ENCODE data around the gene SLIT2. TPM values are rescaled to one million over a fixed set of nuclear protein-coding genes. Genes with fewer than 3 reads are reported as not detected.

Gene SLIT2
- total RNA-seq, 1 donor from 2014 or later: 45.6 TPM

DNA sequence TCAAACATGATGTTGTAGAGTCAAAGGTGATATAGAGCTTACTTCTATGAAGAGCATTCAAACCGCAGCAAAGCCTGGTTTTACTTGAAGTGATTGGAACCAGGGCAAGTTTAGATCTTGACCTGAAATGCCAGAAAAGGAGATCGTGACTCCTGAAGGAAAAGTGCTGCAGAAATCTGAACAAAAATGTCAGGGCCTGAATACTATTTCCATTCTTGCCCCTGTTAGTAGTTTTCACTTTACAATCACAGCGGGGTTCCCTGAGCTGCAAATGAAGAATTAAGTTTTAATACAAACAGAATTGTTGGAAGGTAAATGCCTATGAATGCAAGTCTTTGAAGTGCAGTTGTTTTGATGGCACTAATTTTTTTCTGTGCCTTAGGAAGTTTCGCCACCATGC, 4.1 kb downstream of the SLIT2 start:
- Mint-ChIP-seq H3K4me3 (ENCODE audit: unreplicated experiment) (peak overlapping the region; percentile 97), H3K27ac (ENCODE audit: unreplicated experiment) (peak overlapping the region; percentile 94), H3K4me1 (ENCODE audit: unreplicated experiment) (peaks cover 60% of the 10 kb centered on the region), H3K9me3 (ENCODE audit: unreplicated experiment) (no peaks in the 10 kb centered on the region), H3K27me3 (ENCODE audit: unreplicated experiment) (no peaks in the 10 kb centered on the region), H3K36me3 (ENCODE audit: unreplicated experiment) (peaks cover 2% of the 10 kb centered on the region)
- no peak for DNase-seq (ENCODE audit: extremely low spot score, unreplicated experiment)
- TF ChIP-seq, protein P1, sequence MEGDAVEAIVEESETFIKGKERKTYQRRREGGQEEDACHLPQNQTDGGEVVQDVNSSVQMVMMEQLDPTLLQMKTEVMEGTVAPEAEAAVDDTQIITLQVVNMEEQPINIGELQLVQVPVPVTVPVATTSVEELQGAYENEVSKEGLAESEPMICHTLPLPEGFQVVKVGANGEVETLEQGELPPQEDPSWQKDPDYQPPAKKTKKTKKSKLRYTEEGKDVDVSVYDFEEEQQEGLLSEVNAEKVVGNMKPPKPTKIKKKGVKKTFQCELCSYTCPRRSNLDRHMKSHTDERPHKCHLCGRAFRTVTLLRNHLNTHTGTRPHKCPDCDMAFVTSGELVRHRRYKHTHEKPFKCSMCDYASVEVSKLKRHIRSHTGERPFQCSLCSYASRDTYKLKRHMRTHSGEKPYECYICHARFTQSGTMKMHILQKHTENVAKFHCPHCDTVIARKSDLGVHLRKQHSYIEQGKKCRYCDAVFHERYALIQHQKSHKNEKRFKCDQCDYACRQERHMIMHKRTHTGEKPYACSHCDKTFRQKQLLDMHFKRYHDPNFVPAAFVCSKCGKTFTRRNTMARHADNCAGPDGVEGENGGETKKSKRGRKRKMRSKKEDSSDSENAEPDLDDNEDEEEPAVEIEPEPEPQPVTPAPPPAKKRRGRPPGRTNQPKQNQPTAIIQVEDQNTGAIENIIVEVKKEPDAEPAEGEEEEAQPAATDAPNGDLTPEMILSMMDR (IDR thresholded peaks at IDR 0.05): no peak

DNA sequence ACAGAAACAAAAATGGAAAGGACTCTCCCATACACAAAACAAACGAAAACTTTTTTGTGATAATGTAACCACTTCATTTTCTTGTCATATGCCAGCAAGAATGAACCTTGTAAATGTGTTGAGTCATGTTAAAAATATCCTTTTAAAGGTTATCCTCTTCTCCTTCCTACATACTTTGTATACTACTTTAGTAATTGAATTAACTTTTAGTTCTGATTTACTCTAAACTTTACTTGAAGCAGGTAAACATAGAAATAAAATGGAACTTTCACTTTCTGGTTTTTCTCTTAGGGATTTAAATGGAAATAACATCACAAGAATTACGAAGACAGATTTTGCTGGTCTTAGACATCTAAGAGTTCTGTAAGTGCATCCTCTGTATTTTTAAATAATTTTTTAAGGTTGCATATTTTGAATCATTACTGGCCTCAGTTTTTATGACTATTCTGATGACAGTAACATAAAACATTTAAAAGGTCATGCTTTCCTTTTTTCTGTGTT, 4.7 kb downstream of the SLIT2 start:
- Mint-ChIP-seq H3K36me3 (ENCODE audit: unreplicated experiment) (peaks cover 2% of the 10 kb centered on the region), H3K27ac (ENCODE audit: unreplicated experiment) (peak overlapping the region; percentile 94), H3K27me3 (ENCODE audit: unreplicated experiment) (no peaks in the 10 kb centered on the region), H3K4me3 (ENCODE audit: unreplicated experiment) (peak overlapping the region; percentile 97), H3K9me3 (ENCODE audit: unreplicated experiment) (no peaks in the 10 kb centered on the region), H3K4me1 (ENCODE audit: unreplicated experiment) (peaks cover 60% of the 10 kb centered on the region)
- DNase-seq (ENCODE audit: extremely low spot score, unreplicated experiment): no peak
- TF ChIP-seq, protein P1 (IDR thresholded peaks at IDR 0.05): no peak

DNA sequence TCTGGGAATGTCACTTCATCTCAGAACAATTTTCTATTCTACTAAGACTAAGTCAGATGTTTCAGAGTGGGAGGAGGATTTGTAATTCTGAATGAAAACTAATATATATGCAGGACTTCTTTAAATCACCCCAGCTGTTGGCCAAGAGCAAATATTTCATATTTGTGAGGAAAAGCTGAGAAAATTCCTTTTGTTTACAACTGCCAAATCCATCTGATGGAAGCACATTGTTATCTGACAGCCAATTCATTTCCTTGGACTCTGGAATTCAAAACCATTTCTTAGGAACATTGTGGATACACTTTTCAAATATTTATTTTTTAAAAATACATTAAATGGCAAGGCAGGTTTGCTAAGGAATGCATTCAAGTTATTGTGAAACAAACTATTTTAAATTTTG, 8.0 kb downstream of the SLIT2 start:
- H3K36me3 Mint-ChIP-seq (ENCODE audit: unreplicated experiment): peaks cover 10% of the 10 kb centered on the region
- no peak for DNase-seq (ENCODE audit: extremely low spot score, unreplicated experiment)
- H3K9me3 Mint-ChIP-seq (ENCODE audit: unreplicated experiment): no peaks in the 10 kb centered on the region
- H3K27me3 Mint-ChIP-seq (ENCODE audit: unreplicated experiment): no peaks in the 10 kb centered on the region
- H3K27ac Mint-ChIP-seq (ENCODE audit: unreplicated experiment): peak overlapping the region; percentile 73
- peak overlapping the region; percentile 2 for H3K4me3 Mint-ChIP-seq (ENCODE audit: unreplicated experiment)
- TF ChIP-seq, protein P1 (IDR thresholded peaks at IDR 0.05): no peak
- peaks cover 69% of the 10 kb centered on the region for H3K4me1 Mint-ChIP-seq (ENCODE audit: unreplicated experiment)

DNA sequence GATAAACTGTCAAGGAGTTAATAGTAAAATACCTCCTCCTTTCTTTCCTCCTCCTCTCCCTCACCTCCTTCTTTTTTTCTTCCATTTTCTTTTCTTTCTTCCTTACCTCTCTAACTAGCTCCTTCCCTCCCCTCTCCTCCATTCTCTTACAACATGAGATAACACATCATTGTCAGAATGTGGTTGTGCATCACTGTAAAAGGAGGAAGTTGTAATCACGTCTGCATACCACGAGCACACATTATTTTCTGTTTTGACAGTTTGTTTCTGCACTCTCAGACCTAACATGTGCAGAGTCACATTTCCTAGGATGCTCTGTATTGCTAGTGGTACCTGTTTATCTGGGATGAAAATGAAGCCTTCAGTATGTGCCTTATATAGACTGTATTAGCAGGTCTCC, 9.1 kb downstream of the SLIT2 start:
- Mint-ChIP-seq H3K9me3 (ENCODE audit: unreplicated experiment) (no peaks in the 10 kb centered on the region), H3K27me3 (ENCODE audit: unreplicated experiment) (no peaks in the 10 kb centered on the region), H3K4me3 (ENCODE audit: unreplicated experiment) (no peak overlapping the region), H3K36me3 (ENCODE audit: unreplicated experiment) (peaks cover 10% of the 10 kb centered on the region), H3K4me1 (ENCODE audit: unreplicated experiment) (peaks cover 62% of the 10 kb centered on the region), H3K27ac (ENCODE audit: unreplicated experiment) (peak overlapping the region; percentile 85)
- DNase-seq (ENCODE audit: extremely low spot score, unreplicated experiment): no peak
- TF ChIP-seq, protein P1 (IDR thresholded peaks at IDR 0.05): no peak

DNA sequence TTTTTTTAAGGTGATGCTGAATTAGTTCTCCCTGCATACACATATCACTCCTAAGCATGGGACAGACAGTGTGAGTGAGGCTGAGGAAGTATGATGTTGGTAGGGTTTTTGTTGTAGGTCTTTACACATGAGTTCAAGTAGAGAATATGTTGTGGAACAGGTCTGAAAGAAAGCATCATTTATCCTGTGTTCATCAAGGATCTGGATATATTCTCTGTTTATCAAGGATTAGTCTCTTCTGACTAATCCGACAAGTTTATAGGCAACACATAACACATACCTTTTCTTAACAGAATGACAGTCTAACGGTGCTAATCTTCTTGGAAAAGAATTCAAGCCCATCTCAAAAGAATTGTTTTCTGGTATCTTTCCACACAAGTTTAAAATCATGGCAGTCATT, 10.5 kb downstream of the SLIT2 start:
- peaks cover 55% of the 10 kb centered on the region for H3K4me1 Mint-ChIP-seq (ENCODE audit: unreplicated experiment)
- TF ChIP-seq, protein P1 (IDR thresholded peaks at IDR 0.05): no peak
- DNase-seq (ENCODE audit: extremely low spot score, unreplicated experiment): no peak
- H3K9me3 Mint-ChIP-seq (ENCODE audit: unreplicated experiment): no peaks in the 10 kb centered on the region
- H3K27me3 Mint-ChIP-seq (ENCODE audit: unreplicated experiment): no peaks in the 10 kb centered on the region
- no peak overlapping the region for H3K4me3 Mint-ChIP-seq (ENCODE audit: unreplicated experiment)
- peaks cover 13% of the 10 kb centered on the region for H3K36me3 Mint-ChIP-seq (ENCODE audit: unreplicated experiment)
- H3K27ac Mint-ChIP-seq (ENCODE audit: unreplicated experiment): peak overlapping the region; percentile 43
